ENCODE data around the gene NPSR1.

Gene NPSR1

DNA sequence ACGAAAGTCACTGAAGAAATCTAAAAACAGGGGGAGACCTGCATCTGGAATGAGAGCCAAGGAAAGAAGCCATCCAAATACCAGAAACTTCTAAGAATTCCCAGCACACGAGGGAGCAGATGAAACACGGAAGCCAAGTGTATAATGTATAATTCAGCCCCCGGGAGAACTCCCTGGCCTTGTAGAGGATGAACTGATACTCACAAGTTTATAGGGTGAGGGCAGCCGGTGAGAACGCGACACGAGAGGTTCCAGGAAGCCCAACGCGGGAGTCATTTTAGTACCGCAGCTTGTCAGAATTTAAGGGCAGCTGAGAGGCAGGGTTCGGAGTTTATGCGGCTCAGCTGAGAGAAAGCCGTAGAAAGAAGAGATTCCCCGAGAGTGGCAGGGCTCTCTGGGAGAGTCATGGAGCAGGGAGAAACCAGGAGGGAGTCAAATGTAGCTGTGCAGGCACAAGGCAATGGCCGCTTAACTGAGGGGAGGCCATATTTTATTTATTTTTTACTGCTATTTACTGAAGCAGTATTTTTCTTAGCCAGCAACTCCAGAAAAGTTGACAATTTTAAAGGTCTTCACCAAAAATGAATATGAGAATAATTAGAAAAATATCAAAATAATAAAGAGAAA lies 164.0 kb downstream of the NPSR1 start:
- no peak for DNase-seq (ENCODE audit: extremely low spot score)
- TF ChIP-seq L3MBTL2 (conservative IDR thresholded peaks at IDR 0.05), result no peak
- no peak for TF ChIP-seq FOXA1 (IDR thresholded peaks at IDR 0.05)
- no peak for TF ChIP-seq SUZ12 (IDR thresholded peaks at IDR 0.05)
- TF ChIP-seq ARNT (IDR thresholded peaks at IDR 0.05), result no peak
- no peak for TF ChIP-seq TARDBP (IDR thresholded peaks at IDR 0.05)
- ChIA-PET POLR2A (no interaction called here), CTCF (no interaction called here)

DNA sequence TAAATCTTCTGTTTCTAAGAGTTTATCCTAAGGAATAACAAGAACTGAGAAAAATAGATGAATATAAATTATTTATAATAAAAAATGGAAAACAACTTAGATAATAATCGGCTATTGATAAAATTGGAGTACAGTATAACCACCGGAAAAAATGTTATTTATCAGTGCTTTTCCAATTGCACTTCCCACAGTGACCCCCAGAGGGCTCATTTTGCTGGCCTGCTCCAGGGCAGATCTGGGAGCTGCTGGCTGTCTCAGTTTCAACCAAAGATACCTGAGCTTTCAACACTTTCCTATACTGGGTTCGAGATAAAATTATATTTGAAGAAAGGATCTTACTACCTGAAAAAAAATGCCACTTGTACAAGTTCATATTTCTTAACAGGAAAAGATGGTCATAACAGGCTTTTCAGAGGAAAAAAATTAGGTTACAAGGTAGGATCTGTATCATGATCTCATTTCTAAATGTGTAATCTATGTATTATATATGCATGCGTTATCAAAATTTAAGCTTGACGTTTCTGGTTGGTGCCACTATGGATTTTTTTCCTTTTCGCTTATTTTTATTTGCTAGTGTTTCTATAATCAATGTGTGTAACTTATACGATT lies 165.7 kb downstream of the NPSR1 start:
- ChIA-PET CTCF (interaction anchor here (0.6 to 1.0 kb wide), 8 partner anchors 9 to 801 kb away, joined by 3 to 5 read pairs (median 3); no protein-coding TSS in a partner anchor), POLR2A (interaction anchor here (0.7 kb wide), 1 partner anchor 9 kb away, joined by 4 read pairs; no protein-coding TSS in a partner anchor)
- TF ChIP-seq L3MBTL2 (conservative IDR thresholded peaks at IDR 0.05), result no peak
- peak; percentile 65 for DNase-seq (ENCODE audit: extremely low spot score)

DNA sequence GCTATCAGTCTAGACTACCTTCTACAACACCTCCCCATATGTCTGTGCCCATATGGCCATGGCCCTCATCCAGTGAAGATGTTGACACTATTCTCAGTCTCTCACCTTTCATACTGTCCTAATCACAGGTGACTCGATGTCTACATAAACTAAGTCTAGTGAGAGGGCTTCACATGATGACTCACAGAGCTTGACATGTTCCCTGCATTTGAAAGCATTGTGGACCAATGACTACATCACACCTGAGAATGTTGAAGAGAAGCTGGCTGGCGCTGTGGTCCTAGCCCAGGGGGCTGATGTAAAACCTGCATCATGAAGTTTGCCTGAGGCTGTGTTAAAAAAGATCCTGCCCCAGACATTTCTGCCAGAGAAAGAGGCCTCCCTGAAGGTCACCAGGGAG lies 167.2 kb downstream of the NPSR1 start:
- ChIA-PET CTCF (no interaction called here), POLR2A (no interaction called here)

DNA sequence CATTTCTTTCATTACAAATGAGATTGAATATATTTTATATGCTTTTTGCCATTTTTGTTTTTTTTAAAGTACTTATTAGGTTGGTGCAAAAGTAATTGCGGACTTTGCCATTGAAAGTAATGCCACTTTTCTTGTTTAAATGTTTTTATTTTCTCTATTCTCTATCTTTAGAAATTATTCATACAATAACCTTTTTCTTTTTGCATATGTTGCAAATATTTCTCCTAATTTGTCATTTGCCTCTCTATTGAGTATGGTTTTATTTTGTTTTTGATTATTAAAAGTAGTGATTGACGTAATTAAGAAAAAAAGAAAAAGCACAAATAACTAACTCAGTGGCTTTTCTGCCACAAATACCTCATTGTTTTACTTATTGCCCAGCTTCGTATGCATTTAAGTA lies 172.4 kb downstream of the NPSR1 start:
- ChIA-PET POLR2A (no interaction called here), CTCF (interaction anchor here (0.7 kb wide), 1 partner anchor 16 kb away, joined by 3 read pairs; no protein-coding TSS in a partner anchor)
- DNase-seq (ENCODE audit: extremely low spot score), result no peak
- TF ChIP-seq ZNF384 (IDR thresholded peaks at IDR 0.05) (no peak), SUZ12 (IDR thresholded peaks at IDR 0.05) (no peak), TARDBP (IDR thresholded peaks at IDR 0.05) (no peak), LEF1 (IDR thresholded peaks at IDR 0.05; ENCODE audit: borderline replicate concordance) (no peak), CTBP1 (IDR thresholded peaks at IDR 0.05; ENCODE audit: borderline replicate concordance) (no peak), HDGF (IDR thresholded peaks at IDR 0.05; ENCODE audit: borderline replicate concordance) (no peak), FOXK2 (IDR thresholded peaks at IDR 0.05) (no peak), SP1 (IDR thresholded peaks at IDR 0.05) (no peak), BHLHE40 (IDR thresholded peaks at IDR 0.05; ENCODE audit: borderline replicate concordance) (no peak), FOXM1 (IDR thresholded peaks at IDR 0.05; ENCODE audit: borderline replicate concordance) (no peak), NFRKB (IDR thresholded peaks at IDR 0.05) (no peak), ELF4 (IDR thresholded peaks at IDR 0.05) (no peak), ARNT (IDR thresholded peaks at IDR 0.05) (no peak), FOXA1 (IDR thresholded peaks at IDR 0.05) (no peak)

More for the DNA sequence above, 167.2 kb downstream of the NPSR1 start:
- no peak for DNase-seq (ENCODE audit: extremely low spot score)
- TF ChIP-seq L3MBTL2 (conservative IDR thresholded peaks at IDR 0.05), result no peak
- TF ChIP-seq ELF4 (IDR thresholded peaks at IDR 0.05), result no peak
- TF ChIP-seq ZNF384 (IDR thresholded peaks at IDR 0.05), result no peak
- TF ChIP-seq TARDBP (IDR thresholded peaks at IDR 0.05), result no peak
- no peak for TF ChIP-seq NFRKB (IDR thresholded peaks at IDR 0.05)
- TF ChIP-seq HDGF (IDR thresholded peaks at IDR 0.05; ENCODE audit: borderline replicate concordance), result no peak
- TF ChIP-seq LEF1 (IDR thresholded peaks at IDR 0.05; ENCODE audit: borderline replicate concordance), result no peak

DNA sequence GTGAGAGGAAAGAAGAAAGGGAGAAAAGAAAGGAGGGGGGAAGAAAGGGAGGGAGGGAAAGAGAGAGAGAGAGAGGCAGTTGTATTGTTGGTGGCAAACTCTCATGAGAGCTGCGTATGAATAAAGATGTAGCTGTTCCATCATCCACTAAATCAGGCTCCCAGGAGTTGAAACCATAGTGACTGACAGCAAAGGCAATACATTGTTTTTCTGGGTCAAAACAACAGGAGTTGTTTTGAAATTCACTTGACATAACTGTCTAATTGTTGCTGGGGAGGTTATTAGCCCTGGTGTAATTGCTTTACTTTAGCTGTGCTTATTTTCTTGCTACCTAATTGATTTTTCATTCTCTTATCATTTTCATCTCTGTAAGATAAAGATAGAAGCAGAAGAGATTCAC lies 173.4 kb downstream of the NPSR1 start:
- POLR2A ChIA-PET, result no interaction called here
- TF ChIP-seq HDGF (IDR thresholded peaks at IDR 0.05; ENCODE audit: borderline replicate concordance) (no peak), LEF1 (IDR thresholded peaks at IDR 0.05; ENCODE audit: borderline replicate concordance) (no peak), CTBP1 (IDR thresholded peaks at IDR 0.05; ENCODE audit: borderline replicate concordance) (no peak), L3MBTL2 (conservative IDR thresholded peaks at IDR 0.05) (no peak)
- CTCF ChIA-PET, result no interaction called here

DNA sequence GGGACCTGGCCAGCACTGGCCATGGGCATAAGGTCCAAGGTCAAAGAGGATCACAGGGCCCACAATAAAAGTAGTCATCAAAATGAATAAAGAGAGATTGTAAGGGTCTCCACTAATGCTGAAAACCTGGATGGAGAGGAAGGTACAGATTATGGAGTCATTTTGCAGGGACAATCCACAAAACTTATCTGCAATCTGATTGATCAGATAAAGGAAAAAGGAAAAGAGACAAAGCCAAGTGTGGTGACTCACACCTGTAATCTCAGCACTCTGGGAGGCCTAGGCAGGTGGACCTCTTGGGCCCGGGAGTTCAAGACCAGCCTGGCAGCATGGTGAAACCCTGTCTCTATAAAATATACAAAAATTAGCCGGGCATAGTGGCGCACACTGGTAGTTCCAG lies 174.0 kb downstream of the NPSR1 start:
- CTCF ChIA-PET, result no interaction called here
- POLR2A ChIA-PET, result no interaction called here
- TF ChIP-seq FOXA1 (IDR thresholded peaks at IDR 0.05) (no peak), HDGF (IDR thresholded peaks at IDR 0.05; ENCODE audit: borderline replicate concordance) (no peak), TARDBP (IDR thresholded peaks at IDR 0.05) (no peak), ARNT (IDR thresholded peaks at IDR 0.05) (no peak), FOXM1 (IDR thresholded peaks at IDR 0.05; ENCODE audit: borderline replicate concordance) (no peak)
- TF ChIP-seq, protein P1, sequence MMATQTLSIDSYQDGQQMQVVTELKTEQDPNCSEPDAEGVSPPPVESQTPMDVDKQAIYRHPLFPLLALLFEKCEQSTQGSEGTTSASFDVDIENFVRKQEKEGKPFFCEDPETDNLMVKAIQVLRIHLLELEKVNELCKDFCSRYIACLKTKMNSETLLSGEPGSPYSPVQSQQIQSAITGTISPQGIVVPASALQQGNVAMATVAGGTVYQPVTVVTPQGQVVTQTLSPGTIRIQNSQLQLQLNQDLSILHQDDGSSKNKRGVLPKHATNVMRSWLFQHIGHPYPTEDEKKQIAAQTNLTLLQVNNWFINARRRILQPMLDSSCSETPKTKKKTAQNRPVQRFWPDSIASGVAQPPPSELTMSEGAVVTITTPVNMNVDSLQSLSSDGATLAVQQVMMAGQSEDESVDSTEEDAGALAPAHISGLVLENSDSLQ (IDR thresholded peaks at IDR 0.05), result no peak
- no peak for DNase-seq (ENCODE audit: extremely low spot score)

More for the DNA sequence above, 173.4 kb downstream of the NPSR1 start:
- no peak for DNase-seq (ENCODE audit: extremely low spot score)

DNA sequence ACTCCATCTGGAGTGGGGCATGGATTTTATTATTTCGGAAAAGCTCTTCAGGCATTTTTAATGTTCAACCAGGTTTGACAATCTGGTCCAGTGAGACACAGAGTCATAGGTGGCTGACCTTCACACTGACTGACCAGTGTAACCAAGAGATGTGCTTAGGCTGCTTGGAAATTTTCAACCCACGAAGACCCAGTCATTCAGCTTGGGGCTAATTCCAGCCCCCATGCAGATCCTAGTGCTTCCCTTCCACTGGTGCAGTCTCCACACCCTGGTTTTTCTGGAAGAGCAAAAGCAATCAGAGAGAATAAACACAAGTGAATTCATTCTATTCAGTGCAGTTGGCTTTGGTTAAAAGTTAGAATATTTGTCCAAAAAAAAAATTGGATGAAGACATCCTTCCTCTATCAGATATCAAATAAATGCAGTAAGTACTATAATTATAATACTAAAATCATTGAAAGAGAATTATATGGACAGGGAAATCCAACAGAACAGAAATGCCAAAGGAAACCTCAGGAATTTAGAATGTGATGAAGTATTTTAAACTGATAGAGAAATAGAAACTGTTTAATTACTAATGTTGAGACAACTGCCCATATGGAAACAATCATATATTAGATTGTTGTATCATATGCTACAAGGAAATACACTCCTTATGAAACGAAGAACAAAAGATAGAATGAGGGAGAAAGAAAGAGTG lies 178.0 kb downstream of the NPSR1 start:
- no peak for DNase-seq (ENCODE audit: extremely low spot score)
- TF ChIP-seq TARDBP (IDR thresholded peaks at IDR 0.05) (no peak), ARNT (IDR thresholded peaks at IDR 0.05) (no peak), BHLHE40 (IDR thresholded peaks at IDR 0.05; ENCODE audit: borderline replicate concordance) (no peak), LEF1 (IDR thresholded peaks at IDR 0.05; ENCODE audit: borderline replicate concordance) (no peak), SUZ12 (IDR thresholded peaks at IDR 0.05) (no peak), FOXK2 (IDR thresholded peaks at IDR 0.05) (no peak), CTBP1 (IDR thresholded peaks at IDR 0.05; ENCODE audit: borderline replicate concordance) (no peak), NFRKB (IDR thresholded peaks at IDR 0.05) (no peak), L3MBTL2 (conservative IDR thresholded peaks at IDR 0.05) (no peak), SP1 (IDR thresholded peaks at IDR 0.05) (no peak), FOXM1 (IDR thresholded peaks at IDR 0.05; ENCODE audit: borderline replicate concordance) (no peak), ZNF384 (IDR thresholded peaks at IDR 0.05) (no peak), HDGF (IDR thresholded peaks at IDR 0.05; ENCODE audit: borderline replicate concordance) (no peak), ELF4 (IDR thresholded peaks at IDR 0.05) (no peak), FOXA1 (IDR thresholded peaks at IDR 0.05) (no peak)
- TF ChIP-seq, protein P1 (IDR thresholded peaks at IDR 0.05), result no peak
- POLR2A ChIA-PET, result no interaction called here
- CTCF ChIA-PET, result no interaction called here
